GM21619 (cell line): ENCODE data around the gene ATP12A.

ENCODE experiments used
- ATAC-seq: cut with Tn5 transposase; IDR thresholded peaks from one replicate; pipeline ENCODE4 v1.9.1; 2021; ENCODE audit not compliant: unreplicated experiment

The ATP12A gene

GRCh38 chr13:24662195-24663088 is 17.8 kb upstream of the ATP12A start:
- ATAC-seq: no peak

- ATAC-seq: no peak
These were observed 17.2 kb upstream of the ATP12A start for GRCh38 chr13:24663089-24663395.

- no peak for ATAC-seq
These were observed 16.6 kb upstream of the ATP12A start for GRCh38 chr13:24663586-24663985.

GRCh38 chr13:24664726-24665409 is 15.3 kb upstream of the ATP12A start:
- no peak for ATAC-seq

- no peak for ATAC-seq
These were observed 11.7 kb upstream of the ATP12A start for GRCh38 chr13:24668511-24668910.

GRCh38 chr13:24668955-24669582 is 11.1 kb upstream of the ATP12A start:
- no peak for ATAC-seq

- no peak for ATAC-seq
These were observed 10.0 kb upstream of the ATP12A start for GRCh38 chr13:24670174-24670573.

- ATAC-seq: no peak
These were observed 9.2 kb upstream of the ATP12A start for GRCh38 chr13:24670961-24671381.

GRCh38 chr13:24671386-24672113 is 8.7 kb upstream of the ATP12A start:
- ATAC-seq: no peak

- ATAC-seq: no peak
These were observed 7.8 kb upstream of the ATP12A start for GRCh38 chr13:24672141-24673132.

- no peak for ATAC-seq
These were observed 4.2 kb upstream of the ATP12A start for GRCh38 chr13:24675806-24676570.

GRCh38 chr13:24678151-24678550 is 2.1 kb upstream of the ATP12A start:
- no peak for ATAC-seq

GRCh38 chr13:24679686-24680085 is 522 bp upstream of the ATP12A start:
- ATAC-seq: no peak

GRCh38 chr13:24680921-24681604 is 855 bp downstream of the ATP12A start:
- ATAC-seq: no peak

GRCh38 chr13:24681930-24682329 is 1.7 kb downstream of the ATP12A start:
- no peak for ATAC-seq

GRCh38 chr13:24682353-24682752 is 2.1 kb downstream of the ATP12A start:
- ATAC-seq: no peak

- no peak for ATAC-seq
These were observed 3.1 kb downstream of the ATP12A start for GRCh38 chr13:24683351-24683750.

GRCh38 chr13:24683838-24684599 is 3.8 kb downstream of the ATP12A start:
- ATAC-seq: peak; percentile 48
